ENCODE data around the gene CRISPLD2.

GRCh38 chr16:84788920-84789391, 30.8 kb upstream of the CRISPLD2 start:
- TF ChIP-seq CTCF (IDR thresholded peaks at IDR 0.05), result no peak
- TF ChIP-seq POLR2AphosphoS5 (IDR thresholded peaks at IDR 0.05), result no peak
- no peak for TF ChIP-seq POLR2A (IDR thresholded peaks at IDR 0.05)

All from suprapubic skin (tissue), 4 donors.